Progenitor cell of endocrine pancreas (in vitro differentiated cells): ENCODE results near the gene LCN15. TPM values are rescaled to one million over a fixed set of nuclear protein-coding genes. Genes with fewer than 3 reads are reported as not detected.

Source experiments
- DNase-seq: peaks from one replicate; pipeline ENCODE4 v3.0.0; 2021; ENCODE audit warnings: low spot score; ENCODE audit not compliant: unreplicated experiment
- H3K27ac Mint-ChIP-seq: 2 replicates; pipeline ENCODE4 v1.8.0; 2021; ENCODE audit warnings: mild to moderate bottlenecking, moderate library complexity, mixed read lengths
- H3K27me3 Mint-ChIP-seq: 2 replicates; pipeline ENCODE4 v1.8.0; 2021; ENCODE audit warnings: mixed read lengths
- H3K36me3 Mint-ChIP-seq: 2 replicates; pipeline ENCODE4 v1.8.0; 2022; ENCODE audit warnings: mixed read lengths; ENCODE audit not compliant: insufficient read depth
- H3K4me1 Mint-ChIP-seq: 2 replicates; pipeline ENCODE4 v1.8.0; 2021; ENCODE audit warnings: low read depth, mixed read lengths
- H3K4me3 Mint-ChIP-seq: 2 replicates; pipeline ENCODE4 v1.8.0; 2021; ENCODE audit warnings: low read depth, mild to moderate bottlenecking, moderate library complexity, mixed read lengths
- H3K9me3 Mint-ChIP-seq: 2 replicates; pipeline ENCODE4 v1.8.0; 2021; ENCODE audit warnings: low read depth, mixed read lengths
- CTCF ChIP-seq: fragments of 200-600 bp; sonication (generic); IDR thresholded peaks from one replicate; pipeline ENCODE4 v1.5.0; 2021; ENCODE audit warnings: antibody characterized with exemption, mild to moderate bottlenecking; ENCODE audit not compliant: unreplicated experiment
- total RNA-seq: library from RNA; stranded (reverse); gene quantifications from 2 replicates; pipeline ENCODE4 v1.2.1, GENCODE V29; 2021

LCN15 gene
- total RNA-seq, 1 donor from 2014 or later, result not detected

GRCh38 chr9:136729144-136729543 is 35.2 kb downstream of the LCN15 start:
- Mint-ChIP-seq H3K36me3 (peaks cover 6% of the 10 kb centered on the region), H3K9me3 (no peaks in the 10 kb centered on the region), H3K4me1 (peaks cover 21% of the 10 kb centered on the region), H3K27ac (no peak overlapping the region), H3K27me3 (peaks cover 17% of the 10 kb centered on the region), H3K4me3 (peak overlapping the region; percentile 53)
- no peak for TF ChIP-seq CTCF
- no peak for DNase-seq

GRCh38 chr9:136728548-136729123 is 35.7 kb downstream of the LCN15 start:
- Mint-ChIP-seq H3K4me3 (peak overlapping the region; percentile 64), H3K27me3 (peaks cover 17% of the 10 kb centered on the region), H3K9me3 (no peaks in the 10 kb centered on the region), H3K27ac (no peak overlapping the region), H3K36me3 (peaks cover 10% of the 10 kb centered on the region), H3K4me1 (peaks cover 21% of the 10 kb centered on the region)
- DNase-seq, result no peak
- no peak for TF ChIP-seq CTCF

- TF ChIP-seq CTCF, result peak; percentile 94
- peaks cover 17% of the 10 kb centered on the region for H3K27me3 Mint-ChIP-seq
- peaks cover 12% of the 10 kb centered on the region for H3K36me3 Mint-ChIP-seq
- peak; percentile 88 for DNase-seq
- H3K9me3 Mint-ChIP-seq, result no peaks in the 10 kb centered on the region
- H3K4me1 Mint-ChIP-seq, result peaks cover 21% of the 10 kb centered on the region
- H3K4me3 Mint-ChIP-seq, result peak overlapping the region; percentile 85
- no peak overlapping the region for H3K27ac Mint-ChIP-seq
Measured at GRCh38 chr9:136728080-136728547, 36.2 kb downstream of the LCN15 start.

DNA sequence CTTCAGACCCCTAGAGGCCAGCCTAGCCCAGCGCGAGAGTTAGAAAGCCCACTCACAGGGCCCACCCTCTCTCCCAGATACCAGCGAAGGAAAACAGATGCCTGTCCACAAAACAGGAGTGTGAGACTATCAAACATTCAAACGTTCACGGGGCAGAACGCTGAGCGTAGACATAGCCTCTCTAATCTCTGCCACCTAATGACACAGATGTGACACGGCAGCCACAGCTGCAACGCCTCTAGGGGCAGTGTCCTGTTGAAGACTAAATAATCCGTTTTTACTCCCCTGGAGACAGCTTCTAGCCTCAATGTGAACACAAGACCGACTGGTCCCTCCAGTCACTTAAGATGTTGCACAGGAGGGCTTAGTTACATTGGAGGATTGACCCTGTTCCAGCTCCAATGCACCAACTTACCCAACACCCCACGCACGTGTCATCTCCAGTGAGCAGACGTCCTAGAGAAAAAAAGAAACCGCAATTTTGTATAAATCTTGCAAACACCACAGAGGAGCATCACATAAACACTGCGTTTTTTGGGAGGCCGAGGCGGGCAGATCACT is 37.6 kb downstream of the LCN15 start:
- Mint-ChIP-seq H3K27me3 (peaks cover 12% of the 10 kb centered on the region), H3K4me1 (peaks cover 20% of the 10 kb centered on the region), H3K27ac (peak overlapping the region; percentile 94), H3K36me3 (peaks cover 12% of the 10 kb centered on the region), H3K9me3 (no peaks in the 10 kb centered on the region), H3K4me3 (peak overlapping the region; percentile 85)
- peak; percentile 55 for TF ChIP-seq CTCF
- no peak for DNase-seq

- Mint-ChIP-seq H3K27ac (peak overlapping the region; percentile 94), H3K36me3 (peaks cover 13% of the 10 kb centered on the region)
Measured at GRCh38 chr9:136726118-136726517, 38.2 kb downstream of the LCN15 start.

More at GRCh38 chr9:136726118-136726517, 38.2 kb downstream of the LCN15 start:
- Mint-ChIP-seq H3K4me3 (peak overlapping the region; percentile 85), H3K9me3 (no peaks in the 10 kb centered on the region), H3K27me3 (peaks cover 12% of the 10 kb centered on the region), H3K4me1 (peaks cover 20% of the 10 kb centered on the region)
- no peak for DNase-seq
- no peak for TF ChIP-seq CTCF
